Measurements from ENCODE around the gene ISOC1. TPM values are rescaled to one million over a fixed set of nuclear protein-coding genes. Genes with fewer than 3 reads are reported as not detected.

ISOC1 gene
- total and polyA plus RNA-seq, 2 experiments from 2014 or later: 33.7 to 34.2 TPM

DNA sequence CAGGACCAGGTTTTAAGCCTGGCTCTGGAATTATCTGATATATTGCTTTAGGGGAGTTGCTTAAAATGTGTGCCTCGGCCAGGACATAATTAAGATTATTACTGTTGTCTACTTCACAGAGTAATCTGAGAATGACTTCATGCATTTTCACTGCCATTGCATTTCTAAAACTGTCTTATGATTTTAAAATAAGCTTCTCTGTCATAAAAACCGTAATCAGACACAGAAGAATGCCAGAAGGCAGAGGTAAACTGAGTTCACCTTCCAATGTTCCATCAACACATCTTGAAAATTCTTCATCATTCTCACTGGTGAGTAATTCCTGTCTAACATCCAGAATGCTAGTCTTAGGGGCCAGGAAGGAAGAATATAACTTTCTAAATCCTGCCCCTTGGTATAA lies 47.1 kb downstream of the ISOC1 start:
- H3K4me1 ChIP-seq (ENCODE audit: insufficient read depth): no peaks in the 10 kb centered on the region
- no peaks in the 10 kb centered on the region for H3K9me2 ChIP-seq (ENCODE audit: insufficient read depth)
- H3K27ac ChIP-seq (ENCODE audit: low read depth): no peak overlapping the region
- H4K20me1 ChIP-seq (replicated peaks; ENCODE audit: insufficient read depth): no peaks in the 10 kb centered on the region
- no peaks in the 10 kb centered on the region for H3K36me3 ChIP-seq (ENCODE audit: insufficient read depth)
- no peak overlapping the region for H3K27ac Mint-ChIP-seq
- H3K4me1 Mint-ChIP-seq: no peaks in the 10 kb centered on the region
- H3K4me3 ChIP-seq: no peak overlapping the region
- no peaks in the 10 kb centered on the region for H3K27me3 Mint-ChIP-seq (ENCODE audit: insufficient read depth, low read depth, poor library complexity)
- DNase-seq (ENCODE audit: low spot score) (no peak), ATAC-seq (no peak)
- no peaks in the 10 kb centered on the region for H3K36me3 Mint-ChIP-seq (ENCODE audit: low read depth)
- no peak overlapping the region for H2AFZ ChIP-seq
- no peak overlapping the region for H3K4me2 ChIP-seq
- no peaks in the 10 kb centered on the region for H3K79me2 ChIP-seq (replicated peaks; ENCODE audit: insufficient read depth)
- no peak overlapping the region for H3K4me3 Mint-ChIP-seq
- H3K9me3 Mint-ChIP-seq: no peaks in the 10 kb centered on the region
- no peaks in the 10 kb centered on the region for H3K27me3 ChIP-seq (ENCODE audit: insufficient read depth)
- TF ChIP-seq ZNF331 (CRISPR knock-in tag; IDR thresholded peaks at IDR 0.05; ENCODE audit: low read depth): no peak
- TF ChIP-seq, protein P1, sequence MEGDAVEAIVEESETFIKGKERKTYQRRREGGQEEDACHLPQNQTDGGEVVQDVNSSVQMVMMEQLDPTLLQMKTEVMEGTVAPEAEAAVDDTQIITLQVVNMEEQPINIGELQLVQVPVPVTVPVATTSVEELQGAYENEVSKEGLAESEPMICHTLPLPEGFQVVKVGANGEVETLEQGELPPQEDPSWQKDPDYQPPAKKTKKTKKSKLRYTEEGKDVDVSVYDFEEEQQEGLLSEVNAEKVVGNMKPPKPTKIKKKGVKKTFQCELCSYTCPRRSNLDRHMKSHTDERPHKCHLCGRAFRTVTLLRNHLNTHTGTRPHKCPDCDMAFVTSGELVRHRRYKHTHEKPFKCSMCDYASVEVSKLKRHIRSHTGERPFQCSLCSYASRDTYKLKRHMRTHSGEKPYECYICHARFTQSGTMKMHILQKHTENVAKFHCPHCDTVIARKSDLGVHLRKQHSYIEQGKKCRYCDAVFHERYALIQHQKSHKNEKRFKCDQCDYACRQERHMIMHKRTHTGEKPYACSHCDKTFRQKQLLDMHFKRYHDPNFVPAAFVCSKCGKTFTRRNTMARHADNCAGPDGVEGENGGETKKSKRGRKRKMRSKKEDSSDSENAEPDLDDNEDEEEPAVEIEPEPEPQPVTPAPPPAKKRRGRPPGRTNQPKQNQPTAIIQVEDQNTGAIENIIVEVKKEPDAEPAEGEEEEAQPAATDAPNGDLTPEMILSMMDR (conservative IDR thresholded peaks at IDR 0.05; ENCODE audit: low read depth in 2 of 2): no peak
- no peak for TF ChIP-seq EZH2 (IDR thresholded peaks at IDR 0.05; ENCODE audit: low read depth, unreplicated experiment)
- H3F3A ChIP-seq (replicated peaks; ENCODE audit: low read depth): no peaks in the 10 kb centered on the region

GRCh38 chr5:129155876-129156275 lies 61.3 kb downstream of the ISOC1 start:
- no peaks in the 10 kb centered on the region for H4K20me1 ChIP-seq (replicated peaks; ENCODE audit: insufficient read depth)
- DNase-seq (ENCODE audit: low spot score) (no peak), ATAC-seq (no peak)
- H3K27me3 ChIP-seq (ENCODE audit: insufficient read depth): no peaks in the 10 kb centered on the region
- Mint-ChIP-seq H3K36me3 (ENCODE audit: low read depth) (no peaks in the 10 kb centered on the region), H3K4me1 (no peaks in the 10 kb centered on the region), H3K4me3 (no peak overlapping the region), H3K27me3 (ENCODE audit: insufficient read depth, low read depth, poor library complexity) (peaks cover 5% of the 10 kb centered on the region), H3K9me3 (peaks cover 2% of the 10 kb centered on the region; the same call in 2 of the 3 replicates), H3K27ac (no peak overlapping the region)
- H3K4me1 ChIP-seq (ENCODE audit: insufficient read depth): no peaks in the 10 kb centered on the region
- peaks cover 10% of the 10 kb centered on the region; the same call in 1 of the 2 replicates for H3K9me2 ChIP-seq (ENCODE audit: insufficient read depth)
- no peak overlapping the region for H3K4me2 ChIP-seq
- H3K4me3 ChIP-seq: no peak overlapping the region
- H3F3A ChIP-seq (replicated peaks; ENCODE audit: low read depth): no peaks in the 10 kb centered on the region
- no peaks in the 10 kb centered on the region for H3K79me2 ChIP-seq (replicated peaks; ENCODE audit: insufficient read depth)
- TF ChIP-seq POLR2AphosphoS5 (IDR thresholded peaks at IDR 0.05; ENCODE audit: low read depth): no peak
- TF ChIP-seq NANOG (IDR thresholded peaks at IDR 0.05; ENCODE audit: borderline replicate concordance): no peak
- no peak for TF ChIP-seq JUNB (IDR thresholded peaks at IDR 0.05; ENCODE audit: unreplicated experiment)
- TF ChIP-seq ZNF114 (CRISPR knock-in tag; IDR thresholded peaks at IDR 0.05): no peak
- no peak overlapping the region for H3K27ac ChIP-seq (ENCODE audit: low read depth)
- no peaks in the 10 kb centered on the region for H3K36me3 ChIP-seq (ENCODE audit: insufficient read depth)
- H2AFZ ChIP-seq: no peak overlapping the region

DNA sequence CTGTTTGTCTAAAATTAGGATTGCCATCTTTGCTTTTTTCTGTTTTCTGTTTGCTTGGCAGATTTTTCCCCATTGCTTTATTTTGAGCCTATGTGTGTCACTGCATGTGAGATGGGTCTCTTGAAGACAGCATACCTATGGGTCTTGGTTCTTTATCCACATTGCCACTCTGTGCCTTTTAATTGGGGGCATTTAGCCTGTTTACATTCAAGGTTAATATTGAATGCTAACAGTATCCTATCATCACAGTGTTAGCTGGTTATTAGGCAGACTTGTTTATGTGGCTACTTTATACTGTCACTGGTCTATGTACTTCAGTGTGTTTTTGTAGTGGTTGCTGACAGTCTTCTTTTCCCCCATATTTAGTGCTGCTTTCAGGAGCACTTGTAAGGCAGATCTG lies 67.3 kb downstream of the ISOC1 start:
- ATAC-seq: no peak
- no peak for TF ChIP-seq POLR2AphosphoS5 (IDR thresholded peaks at IDR 0.05; ENCODE audit: low read depth)
- TF ChIP-seq NANOG (IDR thresholded peaks at IDR 0.05; ENCODE audit: borderline replicate concordance): no peak
- TF ChIP-seq, protein P2, sequence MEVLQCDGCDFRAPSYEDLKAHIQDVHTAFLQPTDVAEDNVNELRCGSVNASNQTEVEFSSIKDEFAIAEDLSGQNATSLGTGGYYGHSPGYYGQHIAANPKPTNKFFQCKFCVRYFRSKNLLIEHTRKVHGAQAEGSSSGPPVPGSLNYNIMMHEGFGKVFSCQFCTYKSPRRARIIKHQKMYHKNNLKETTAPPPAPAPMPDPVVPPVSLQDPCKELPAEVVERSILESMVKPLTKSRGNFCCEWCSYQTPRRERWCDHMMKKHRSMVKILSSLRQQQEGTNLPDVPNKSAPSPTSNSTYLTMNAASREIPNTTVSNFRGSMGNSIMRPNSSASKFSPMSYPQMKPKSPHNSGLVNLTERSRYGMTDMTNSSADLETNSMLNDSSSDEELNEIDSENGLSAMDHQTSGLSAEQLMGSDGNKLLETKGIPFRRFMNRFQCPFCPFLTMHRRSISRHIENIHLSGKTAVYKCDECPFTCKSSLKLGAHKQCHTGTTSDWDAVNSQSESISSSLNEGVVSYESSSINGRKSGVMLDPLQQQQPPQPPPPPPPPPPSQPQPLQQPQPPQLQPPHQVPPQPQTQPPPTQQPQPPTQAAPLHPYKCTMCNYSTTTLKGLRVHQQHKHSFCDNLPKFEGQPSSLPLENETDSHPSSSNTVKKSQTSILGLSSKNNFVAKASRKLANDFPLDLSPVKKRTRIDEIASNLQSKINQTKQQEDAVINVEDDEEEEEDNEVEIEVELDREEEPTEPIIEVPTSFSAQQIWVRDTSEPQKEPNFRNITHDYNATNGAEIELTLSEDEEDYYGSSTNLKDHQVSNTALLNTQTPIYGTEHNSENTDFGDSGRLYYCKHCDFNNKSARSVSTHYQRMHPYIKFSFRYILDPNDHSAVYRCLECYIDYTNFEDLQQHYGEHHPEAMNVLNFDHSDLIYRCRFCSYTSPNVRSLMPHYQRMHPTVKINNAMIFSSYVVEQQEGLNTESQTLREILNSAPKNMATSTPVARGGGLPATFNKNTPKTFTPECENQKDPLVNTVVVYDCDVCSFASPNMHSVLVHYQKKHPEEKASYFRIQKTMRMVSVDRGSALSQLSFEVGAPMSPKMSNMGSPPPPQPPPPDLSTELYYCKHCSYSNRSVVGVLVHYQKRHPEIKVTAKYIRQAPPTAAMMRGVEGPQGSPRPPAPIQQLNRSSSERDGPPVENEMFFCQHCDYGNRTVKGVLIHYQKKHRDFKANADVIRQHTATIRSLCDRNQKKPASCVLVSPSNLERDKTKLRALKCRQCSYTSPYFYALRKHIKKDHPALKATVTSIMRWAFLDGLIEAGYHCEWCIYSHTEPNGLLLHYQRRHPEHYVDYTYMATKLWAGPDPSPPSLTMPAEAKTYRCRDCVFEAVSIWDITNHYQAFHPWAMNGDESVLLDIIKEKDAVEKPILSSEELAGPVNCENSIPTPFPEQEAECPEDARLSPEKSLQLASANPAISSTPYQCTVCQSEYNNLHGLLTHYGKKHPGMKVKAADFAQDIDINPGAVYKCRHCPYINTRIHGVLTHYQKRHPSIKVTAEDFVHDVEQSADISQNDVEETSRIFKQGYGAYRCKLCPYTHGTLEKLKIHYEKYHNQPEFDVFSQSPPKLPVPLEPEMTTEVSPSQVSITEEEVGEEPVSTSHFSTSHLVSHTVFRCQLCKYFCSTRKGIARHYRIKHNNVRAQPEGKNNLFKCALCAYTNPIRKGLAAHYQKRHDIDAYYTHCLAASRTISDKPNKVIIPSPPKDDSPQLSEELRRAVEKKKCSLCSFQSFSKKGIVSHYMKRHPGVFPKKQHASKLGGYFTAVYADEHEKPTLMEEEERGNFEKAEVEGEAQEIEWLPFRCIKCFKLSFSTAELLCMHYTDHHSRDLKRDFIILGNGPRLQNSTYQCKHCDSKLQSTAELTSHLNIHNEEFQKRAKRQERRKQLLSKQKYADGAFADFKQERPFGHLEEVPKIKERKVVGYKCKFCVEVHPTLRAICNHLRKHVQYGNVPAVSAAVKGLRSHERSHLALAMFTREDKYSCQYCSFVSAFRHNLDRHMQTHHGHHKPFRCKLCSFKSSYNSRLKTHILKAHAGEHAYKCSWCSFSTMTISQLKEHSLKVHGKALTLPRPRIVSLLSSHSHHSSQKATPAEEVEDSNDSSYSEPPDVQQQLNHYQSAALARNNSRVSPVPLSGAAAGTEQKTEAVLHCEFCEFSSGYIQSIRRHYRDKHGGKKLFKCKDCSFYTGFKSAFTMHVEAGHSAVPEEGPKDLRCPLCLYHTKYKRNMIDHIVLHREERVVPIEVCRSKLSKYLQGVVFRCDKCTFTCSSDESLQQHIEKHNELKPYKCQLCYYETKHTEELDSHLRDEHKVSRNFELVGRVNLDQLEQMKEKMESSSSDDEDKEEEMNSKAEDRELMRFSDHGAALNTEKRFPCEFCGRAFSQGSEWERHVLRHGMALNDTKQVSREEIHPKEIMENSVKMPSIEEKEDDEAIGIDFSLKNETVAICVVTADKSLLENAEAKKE (CRISPR knock-in tag; IDR thresholded peaks at IDR 0.05): no peak

More for the DNA sequence above, 67.3 kb downstream of the ISOC1 start:
- Histone ChIP-seq H3K4me2 (no peak overlapping the region), H3K4me1 (ENCODE audit: insufficient read depth) (no peaks in the 10 kb centered on the region), H3K9me2 (ENCODE audit: insufficient read depth) (0 out of 2 replicates have a peak, but pooled peaks cover 4% of the 10 kb centered on the region), H3K27me3 (ENCODE audit: insufficient read depth) (no peaks in the 10 kb centered on the region), H2AFZ (no peak overlapping the region), H4K20me1 (replicated peaks; ENCODE audit: insufficient read depth) (no peaks in the 10 kb centered on the region), H3K36me3 (ENCODE audit: insufficient read depth) (no peaks in the 10 kb centered on the region), H3K27ac (ENCODE audit: low read depth) (no peak overlapping the region), H3F3A (replicated peaks; ENCODE audit: low read depth) (no peaks in the 10 kb centered on the region), H3K79me2 (replicated peaks; ENCODE audit: insufficient read depth) (no peaks in the 10 kb centered on the region), H3K4me3 (no peak overlapping the region)
- Mint-ChIP-seq H3K27me3 (ENCODE audit: insufficient read depth, low read depth, poor library complexity) (peaks cover 3% of the 10 kb centered on the region), H3K9me3 (peaks cover 9% of the 10 kb centered on the region; the same call in 2 of the 3 replicates), H3K4me1 (no peaks in the 10 kb centered on the region), H3K4me3 (no peak overlapping the region), H3K36me3 (ENCODE audit: low read depth) (no peaks in the 10 kb centered on the region; the same call in 2 of the 3 replicates), H3K27ac (no peak overlapping the region)
- DNase-seq (ENCODE audit: low spot score): no peak

Measured in GM23338 (cell line).